Psoas muscle (tissue), 8 donors: Measurements from ENCODE around the gene PIK3R2. TPM values are rescaled to one million over a fixed set of nuclear protein-coding genes. Genes with fewer than 3 reads are reported as not detected.

Experiments
- ATAC-seq, 4 donors: fragments of 200-7000 bp; cut with Tn5 transposase; one replicate each; pipeline ENCODE4 v1.9.1; 2020; ENCODE audit warnings: moderate library complexity in 3 of 4, mild to moderate bottlenecking in 2 of 4
- DNase-seq, 2 donors: peaks; one replicate each; pipeline ENCODE4 v3.0.0-alpha.2; 2020
- H3K27ac ChIP-seq: fragments of 200-600 bp; one replicate; pipeline ENCODE4 v1.8.0; 2022
- H3K27me3 ChIP-seq, 3 donors: fragments of 200-600 bp in 1 of 3; one replicate each; pipeline versions ENCODE4 v1.6.1 to v1.8.0; 2013 to 2022; ENCODE audit warnings: low read length in 2 of 3, mild to moderate bottlenecking in 2 of 3, moderate library complexity in 1 of 3; ENCODE audit not compliant: insufficient read depth in 3 of 3
- H3K36me3 ChIP-seq, 2 donors: fragments of 200-600 bp in 1 of 2; one replicate each; pipeline versions ENCODE4 v1.6.1 to v1.8.0; 2013 to 2022; ENCODE audit warnings: low read depth in 1 of 2, mild to moderate bottlenecking in 1 of 2, moderate library complexity in 1 of 2; ENCODE audit not compliant: insufficient read depth in 1 of 2
- H3K4me1 ChIP-seq: fragments of 200-600 bp; one replicate; pipeline ENCODE4 v1.8.0; 2022
- H3K4me3 ChIP-seq: fragments of 200-600 bp; one replicate; pipeline ENCODE4 v1.8.0; 2022; ENCODE audit warnings: mild to moderate bottlenecking
- H3K9me3 ChIP-seq: fragments of 200-600 bp; one replicate; pipeline ENCODE4 v1.8.0; 2022
- CTCF ChIP-seq: fragments of 200-600 bp; IDR thresholded peaks from one replicate; pipeline ENCODE4 v1.8.0; 2022; ENCODE audit warnings: antibody characterized with exemption
- WGBS, 3 donors: extraction: QIAGEN DNeasy Blood & Tissue Kit; methylation state at CpG; one replicate each; pipeline versions ENCODE4 v1.1.6 to v1.1.7; 2013; 5-methylcytosine and 5-hydroxymethylcytosine counted together
- intact Hi-C, 2 donors: fragments of 100-400 bp; cut with DNase I; formaldehyde crosslinking; loops; one replicate each; pipeline versions ENCODE4 v1.11.0 to v1.14.2; 2022
- polyA plus RNA-seq, 3 donors: library from polyadenylated mRNA; stranded (reverse); fragments of 200-250 nt; gene quantifications; one replicate each; pipeline ENCODE4 v1.2.3, GENCODE V29; 2013
- total RNA-seq, 4 donors: library from RNA; stranded (reverse); fragmentation: NEBNext Ultra II Directional in 2 of 4; extraction: Animal tissue kit (Norgen Biotek cat#: 25700) in 2 of 4; gene quantifications; one replicate each; pipeline versions ENCODE4 v1.2.1 to v1.2.4, GENCODE V29; 2021 to 2023
- donor health status: healthy with polysubstance abuse.
- donor health status: DM: no; HTN: no; CAD: no; lungs with moderate emphysema.
- donor health status: Bipolar disorder and iron deficiency.
- donor health status: healthy.
- donor health status: DM: yes; HTN: yes; CAD: no.
- donor health status: DM: no; HTN: no; CAD: no.
- donor health status: DM: no; HTN: no; CAD: no.
- donor health status: DM: yes; HTN: yes; CAD: no.

The PIK3R2 gene
- total and polyA plus RNA-seq, 7 donors: 4.6 to 20.8 (median 8.6) TPM

GRCh38 chr19:18113827-18114226, 39.1 kb upstream of the PIK3R2 start:
- intact Hi-C loops: loop anchor here (2.0 to 5.0 kb wide), 3 partner anchors 47 to 139 kb away; no protein-coding TSS in a partner anchor

DNA sequence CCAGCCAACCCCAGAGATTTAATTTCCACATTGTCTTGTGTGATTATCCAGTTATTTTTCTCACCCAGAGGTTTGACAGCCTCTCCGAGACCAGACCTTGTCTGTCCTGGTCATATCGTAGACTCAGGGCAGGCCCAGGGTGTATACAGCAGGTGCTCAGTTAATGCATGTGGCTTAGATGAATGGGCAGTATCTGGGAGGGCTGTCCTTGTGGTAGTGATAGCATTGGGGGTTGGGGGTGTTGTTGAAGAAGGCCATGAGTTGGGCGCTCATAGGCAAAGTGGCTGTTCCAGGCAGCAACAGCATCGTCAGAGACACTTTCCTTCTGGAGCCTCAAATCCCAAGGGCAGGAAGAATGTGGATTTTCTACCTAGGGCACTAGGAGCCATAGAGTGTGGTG, 38.5 kb upstream of the PIK3R2 start:
- Histone ChIP-seq H3K4me3 (no peak overlapping the region), H3K36me3 (no peaks in the 10 kb centered on the region), H3K9me3 (no peaks in the 10 kb centered on the region), H3K4me1 (peaks cover 8% of the 10 kb centered on the region), H3K27ac (no peak overlapping the region), H3K27me3 (peaks cover 0 to 17% (median 0%) of the 10 kb centered on the region in 3 donors)
- ATAC-seq (no peak), DNase-seq (no peak)
- intact Hi-C loops: loop anchor here in 1 of 2 donors (5.0 kb wide), 1 partner anchor 138 kb away; no protein-coding TSS in a partner anchor
- 90 to 95% (median 92%) methylated on average over 4 of the region's 4 CpGs for WGBS, 3 donors
- TF ChIP-seq CTCF: no peak

More at GRCh38 chr19:18113827-18114226, 39.1 kb upstream of the PIK3R2 start:
- Histone ChIP-seq H3K9me3 (no peaks in the 10 kb centered on the region), H3K36me3 (no peaks in the 10 kb centered on the region), H3K4me1 (peaks cover 8% of the 10 kb centered on the region), H3K4me3 (no peak overlapping the region), H3K27me3 (peaks cover 0 to 18% (median 0%) of the 10 kb centered on the region in 3 donors), H3K27ac (no peak overlapping the region)
- ATAC-seq (no peak), DNase-seq (no peak)
- no peak for TF ChIP-seq CTCF
- 90 to 93% (median 93%) methylated on average over 5 of the region's 5 CpGs for WGBS, 3 donors

DNA sequence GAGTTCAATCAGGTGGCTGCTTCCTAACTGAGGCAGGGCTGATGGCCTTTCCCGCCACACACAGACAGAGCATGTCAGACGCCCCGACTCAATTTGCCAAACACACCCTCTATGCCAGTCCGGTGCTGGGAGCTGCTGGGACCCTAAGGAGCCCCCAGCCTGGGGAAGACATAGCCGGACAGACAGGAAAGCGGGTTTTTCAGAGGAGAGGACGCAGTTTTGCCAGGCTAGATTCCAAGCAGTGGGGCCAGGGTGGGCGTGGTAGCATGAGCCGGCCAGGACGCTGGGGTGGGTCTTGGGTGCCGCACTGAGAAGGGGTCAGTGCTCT, 35.6 kb upstream of the PIK3R2 start:
- no peak overlapping the region for H3K27ac ChIP-seq
- 10 to 16% (median 10%) methylated on average over 10 to 11 of the region's 11 CpGs for WGBS, 3 donors
- ATAC-seq: peak in 3 of 4 donors; percentile 0 to 8 (median 2)
- TF ChIP-seq CTCF: no peak
- H3K4me1 ChIP-seq: no peaks in the 10 kb centered on the region
- H3K4me3 ChIP-seq: peak overlapping the region; percentile 73
- H3K9me3 ChIP-seq: no peaks in the 10 kb centered on the region
- DNase-seq: no peak
- H3K27me3 ChIP-seq: no peaks in the 10 kb centered on the region
- no peaks in the 10 kb centered on the region for H3K36me3 ChIP-seq
- intact Hi-C loops: loop anchor here (5.0 kb wide), 1 partner anchor 35 kb away; the partner anchor contains the start of gene PIK3R2 (in 2 of the 2)

DNA sequence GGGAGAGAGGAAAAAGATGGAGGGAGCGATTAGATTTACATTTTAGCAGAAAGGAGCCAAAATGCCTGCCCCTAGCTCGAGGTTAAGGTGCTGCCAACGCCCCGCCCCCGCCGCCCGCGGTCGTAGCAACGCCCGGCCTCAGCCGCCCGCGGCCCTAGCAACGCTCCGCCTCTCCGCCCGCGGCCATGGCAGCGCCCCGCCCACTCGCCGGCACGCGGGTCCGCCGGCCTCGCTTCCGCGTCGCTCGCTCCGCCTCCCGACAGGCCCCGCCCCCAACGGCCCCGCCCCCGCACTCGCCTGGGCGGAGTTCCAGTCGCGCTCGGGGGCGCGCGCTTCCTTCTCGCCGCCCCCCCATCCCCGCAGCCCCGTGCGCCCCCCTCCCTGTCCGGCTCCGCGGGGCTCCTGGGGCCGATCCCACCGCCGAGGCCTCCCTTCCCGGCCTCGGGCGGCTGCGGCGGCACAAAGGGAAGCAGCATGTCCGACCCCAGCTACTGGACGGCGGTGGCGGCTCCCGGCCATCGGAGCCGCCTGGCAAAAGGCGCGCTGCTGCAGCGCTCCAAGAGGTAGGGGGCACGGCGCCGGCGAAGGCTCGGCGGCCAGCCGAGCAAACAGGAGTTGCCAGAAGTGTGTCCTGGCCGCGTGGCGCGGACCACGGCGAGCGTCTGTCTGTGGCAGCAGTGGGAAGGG, 35.1 kb upstream of the PIK3R2 start:
- ATAC-seq (peak; percentile 94 to 98 (median 97)), DNase-seq (peak; percentile 92 to 96)
- peak overlapping the region; percentile 73 for H3K4me3 ChIP-seq
- no peaks in the 10 kb centered on the region for H3K36me3 ChIP-seq
- no peaks in the 10 kb centered on the region for H3K4me1 ChIP-seq
- H3K27ac ChIP-seq: peak overlapping the region; percentile 53
- WGBS, 3 donors: 0% methylated on average over 40 to 86 of the region's 86 CpGs
- TF ChIP-seq CTCF: no peak
- intact Hi-C loops: loop anchor here (5.0 kb wide), 1 partner anchor 34 kb away; the partner anchor contains the start of gene PIK3R2 (in 2 of the 2)
- no peaks in the 10 kb centered on the region for H3K9me3 ChIP-seq
- H3K27me3 ChIP-seq: no peaks in the 10 kb centered on the region
